Fibroblast of lung (primary cell): ENCODE data around the gene SELENON. TPM values are rescaled to one million over a fixed set of nuclear protein-coding genes. Genes with fewer than 3 reads are reported as not detected.
A peak's percentile ranks its signal among the peaks of the same experiment; 100 is the strongest.

ENCODE experiments used
- DNase-seq, 2 donors: peaks; one replicate each; pipeline versions ENCODE4 v3.0.0 to v3.0.0-alpha.2; 2010; ENCODE audit warnings: low read depth in 2 of 2
- H2AFZ ChIP-seq: 2 replicates; pipeline ENCODE4 v1.5.1; 2012; ENCODE audit warnings: low read length, control low read depth, inconsistent platforms
- H3K27ac ChIP-seq: 2 replicates; pipeline ENCODE4 v1.5.1; 2011; ENCODE audit warnings: low read length, control low read depth; ENCODE audit not compliant: insufficient read depth
- H3K27me3 ChIP-seq: 2 replicates; pipeline ENCODE4 v1.5.1; 2011; ENCODE audit warnings: mild to moderate bottlenecking, low read length; ENCODE audit not compliant: control insufficient read depth, insufficient read depth
- H3K36me3 ChIP-seq: 2 replicates; pipeline ENCODE4 v1.5.1; 2011; ENCODE audit warnings: low read length; ENCODE audit not compliant: control insufficient read depth, insufficient read depth
- H3K4me1 ChIP-seq: 2 replicates; pipeline ENCODE4 v1.5.1; 2011; ENCODE audit warnings: low read length; ENCODE audit not compliant: control insufficient read depth, insufficient read depth; ENCODE audit errors: extremely low read depth
- H3K4me2 ChIP-seq: 2 replicates; pipeline ENCODE4 v1.5.1; 2011; ENCODE audit warnings: low read length, control low read depth; ENCODE audit not compliant: insufficient read depth; ENCODE audit errors: extremely low read depth
- H3K4me3 ChIP-seq, 4 experiments: fragments of 200-600 bp in 1 of 4; sonication (generic) in 1 of 4; replicated peaks in 1 of 4; 2 replicates each; pipeline ENCODE4 v1.5.1; 2011 to 2016; ENCODE audit warnings: low read length in 4 of 4, low read depth in 3 of 4, mild to moderate bottlenecking in 3 of 4, control low read depth in 2 of 4, inconsistent platforms in 1 of 4, mixed read lengths in 1 of 4; ENCODE audit not compliant: insufficient read depth in 1 of 4; ENCODE audit errors: control extremely low read depth in 1 of 4
- H3K79me2 ChIP-seq: 2 replicates; pipeline ENCODE4 v1.5.1; 2012; ENCODE audit warnings: mild to moderate bottlenecking, low read length, inconsistent platforms; ENCODE audit not compliant: control insufficient read depth, insufficient read depth
- H3K9ac ChIP-seq: 2 replicates; pipeline ENCODE4 v1.5.1; 2011; ENCODE audit warnings: mild to moderate bottlenecking, low read length, control low read depth; ENCODE audit not compliant: insufficient read depth
- H3K9me3 ChIP-seq: 2 replicates; pipeline ENCODE4 v1.5.1; 2012; ENCODE audit warnings: low read depth, low read length; ENCODE audit not compliant: control insufficient read depth, insufficient read depth
- H4K20me1 ChIP-seq: 2 replicates; pipeline ENCODE4 v1.5.1; 2011; ENCODE audit warnings: low read length; ENCODE audit not compliant: control insufficient read depth, insufficient read depth; ENCODE audit errors: extremely low read depth
- EZH2 ChIP-seq: IDR thresholded peaks from 2 replicates; pipeline ENCODE4 v1.5.1; 2012; ENCODE audit warnings: low read length, control low read depth, mild to moderate bottlenecking; ENCODE audit errors: missing control alignments
- polyA plus RNA-seq, 2 donors: library from polyadenylated mRNA; depleted of rRNA in 1 of 2; stranded (reverse) in 1 of 2; unstranded in 1 of 2; fragments of >200 nt; gene quantifications; 2 replicates each; pipeline ENCODE4 v1.2.1, GENCODE V29; 2011 to 2012; ENCODE audit warnings: missing spikeins in 1 of 2
- total RNA-seq: library from RNA; depleted of rRNA; stranded (reverse); fragments of >200 nt; gene quantifications from 2 replicates; pipeline ENCODE4 v1.2.1, GENCODE V29; 2014
- TF ChIP-seq, protein P1 (sequence below), 2 donors: IDR thresholded peaks in 1 of 2; conservative IDR thresholded peaks in 1 of 2; 1 replicate in 1 of 2; 2 replicates in 1 of 2; pipeline ENCODE4 v1.5.1; 2011 to 2012; ENCODE audit warnings: low read length in 2 of 2, control low read depth in 1 of 2, inconsistent platforms in 1 of 2, low read depth in 1 of 2, mild to moderate bottlenecking in 1 of 2

Gene SELENON
- total and polyA plus RNA-seq, 2 donors (not counting 1 experiment from before 2014, with no cell fraction given), result 19.3 to 67.6 TPM

DNA sequence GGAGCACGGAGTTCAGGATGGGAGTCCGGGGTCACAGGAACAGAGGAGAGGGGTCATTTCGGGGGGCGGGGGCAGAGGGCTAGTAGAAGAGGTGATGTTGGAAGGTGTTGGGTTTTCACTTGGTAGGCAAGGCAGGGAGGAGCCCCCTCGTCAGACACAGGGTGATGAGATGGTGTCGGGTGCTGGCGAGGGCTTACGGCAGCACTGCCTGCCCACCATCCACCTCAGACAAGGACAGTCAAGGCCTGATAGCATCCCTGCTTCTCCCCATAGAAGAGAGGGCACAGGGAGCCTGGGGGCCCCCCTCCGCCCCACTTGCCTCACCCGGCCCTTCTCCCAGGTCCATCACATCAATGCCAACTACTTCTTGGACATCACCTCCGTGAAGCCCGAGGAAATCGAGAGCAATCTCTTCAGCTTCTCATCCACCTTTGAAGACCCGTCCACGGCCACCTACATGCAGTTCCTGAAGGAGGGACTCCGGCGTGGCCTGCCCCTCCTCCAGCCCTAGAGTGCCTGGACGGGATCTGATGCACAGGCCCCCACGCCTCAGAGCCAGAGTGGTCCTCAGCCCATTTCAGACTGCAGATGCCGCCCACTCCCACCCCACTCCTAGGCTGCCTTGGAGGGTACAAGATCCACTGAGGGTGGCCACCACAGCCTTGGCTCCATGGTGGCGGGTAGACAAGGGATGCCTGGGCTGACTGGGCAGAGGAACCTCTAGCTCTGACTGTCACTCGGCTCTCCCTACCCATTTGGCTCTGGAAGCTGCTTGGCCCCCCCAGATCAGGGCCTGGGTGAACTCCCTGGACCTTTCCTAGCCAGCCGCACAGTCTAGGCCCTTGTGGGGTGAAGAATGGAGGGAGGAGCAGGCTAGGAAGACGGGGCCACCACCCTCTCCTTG is 15.5 kb downstream of the SELENON start:
- H3K27me3 ChIP-seq, result no peaks in the 10 kb centered on the region
- no peak overlapping the region for H3K4me2 ChIP-seq
- no peak overlapping the region for H2AFZ ChIP-seq
- H3K36me3 ChIP-seq, result peaks cover 20% of the 10 kb centered on the region
- H3K79me2 ChIP-seq, result peaks cover 6% of the 10 kb centered on the region
- TF ChIP-seq, protein P1, sequence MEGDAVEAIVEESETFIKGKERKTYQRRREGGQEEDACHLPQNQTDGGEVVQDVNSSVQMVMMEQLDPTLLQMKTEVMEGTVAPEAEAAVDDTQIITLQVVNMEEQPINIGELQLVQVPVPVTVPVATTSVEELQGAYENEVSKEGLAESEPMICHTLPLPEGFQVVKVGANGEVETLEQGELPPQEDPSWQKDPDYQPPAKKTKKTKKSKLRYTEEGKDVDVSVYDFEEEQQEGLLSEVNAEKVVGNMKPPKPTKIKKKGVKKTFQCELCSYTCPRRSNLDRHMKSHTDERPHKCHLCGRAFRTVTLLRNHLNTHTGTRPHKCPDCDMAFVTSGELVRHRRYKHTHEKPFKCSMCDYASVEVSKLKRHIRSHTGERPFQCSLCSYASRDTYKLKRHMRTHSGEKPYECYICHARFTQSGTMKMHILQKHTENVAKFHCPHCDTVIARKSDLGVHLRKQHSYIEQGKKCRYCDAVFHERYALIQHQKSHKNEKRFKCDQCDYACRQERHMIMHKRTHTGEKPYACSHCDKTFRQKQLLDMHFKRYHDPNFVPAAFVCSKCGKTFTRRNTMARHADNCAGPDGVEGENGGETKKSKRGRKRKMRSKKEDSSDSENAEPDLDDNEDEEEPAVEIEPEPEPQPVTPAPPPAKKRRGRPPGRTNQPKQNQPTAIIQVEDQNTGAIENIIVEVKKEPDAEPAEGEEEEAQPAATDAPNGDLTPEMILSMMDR (conservative IDR thresholded peaks at IDR 0.05 in 1 of 2, IDR thresholded peaks at IDR 0.05 in 1 of 2; ENCODE audit: low read depth in 1 of 2, low read length in 2 of 2), result no peak
- no peak for TF ChIP-seq EZH2
- no peak for DNase-seq
- H3K9me3 ChIP-seq, result no peaks in the 10 kb centered on the region
- peaks cover 6% of the 10 kb centered on the region for H3K4me1 ChIP-seq
- no peak overlapping the region for H3K27ac ChIP-seq
- no peaks in the 10 kb centered on the region for H4K20me1 ChIP-seq
- no peak overlapping the region for H3K4me3 ChIP-seq
- no peak overlapping the region for H3K9ac ChIP-seq

DNA sequence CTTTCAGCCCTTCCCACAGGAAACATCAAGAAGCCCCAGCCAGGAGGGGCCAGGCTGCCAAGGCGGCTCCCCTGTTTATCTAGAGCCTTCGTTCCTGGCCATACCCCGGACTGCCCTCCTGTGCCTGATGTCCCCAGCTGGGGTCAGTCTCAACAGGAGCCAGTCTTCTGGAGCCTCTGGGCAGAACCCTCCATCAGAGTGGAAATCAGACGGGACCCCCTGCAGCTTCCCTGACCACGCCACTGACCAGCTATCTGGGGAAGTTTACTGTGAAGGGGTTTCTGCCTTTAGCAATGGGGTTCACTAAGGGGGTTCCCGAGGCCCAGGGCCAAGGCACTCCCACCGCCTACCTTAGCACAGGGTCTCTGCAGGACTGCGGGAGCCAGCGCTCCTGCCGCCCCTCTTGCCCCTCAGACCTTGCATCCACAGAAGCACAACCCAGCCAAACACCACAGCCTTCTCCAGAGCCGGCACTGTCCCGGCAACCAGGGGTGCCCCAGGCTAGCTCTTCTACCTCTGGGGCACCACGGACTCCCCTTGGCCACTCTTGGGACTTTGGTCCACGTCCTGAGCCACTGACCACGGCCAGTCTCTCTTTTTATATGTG is 16.2 kb downstream of the SELENON start:
- no peak overlapping the region for H3K27ac ChIP-seq
- TF ChIP-seq, protein P1 (conservative IDR thresholded peaks at IDR 0.05 in 1 of 2, IDR thresholded peaks at IDR 0.05 in 1 of 2; ENCODE audit: low read depth in 1 of 2, low read length in 2 of 2), result no peak
- TF ChIP-seq EZH2, result no peak
- no peak overlapping the region for H3K4me2 ChIP-seq
- H3K27me3 ChIP-seq, result no peaks in the 10 kb centered on the region
- no peak overlapping the region for H3K4me3 ChIP-seq
- peaks cover 7% of the 10 kb centered on the region for H3K4me1 ChIP-seq
- peaks cover 17% of the 10 kb centered on the region for H3K36me3 ChIP-seq
- no peak for DNase-seq
- no peak overlapping the region for H3K9ac ChIP-seq
- H3K79me2 ChIP-seq, result peaks cover 14% of the 10 kb centered on the region
- H2AFZ ChIP-seq, result no peak overlapping the region
- H4K20me1 ChIP-seq, result no peaks in the 10 kb centered on the region
- no peaks in the 10 kb centered on the region for H3K9me3 ChIP-seq

DNA sequence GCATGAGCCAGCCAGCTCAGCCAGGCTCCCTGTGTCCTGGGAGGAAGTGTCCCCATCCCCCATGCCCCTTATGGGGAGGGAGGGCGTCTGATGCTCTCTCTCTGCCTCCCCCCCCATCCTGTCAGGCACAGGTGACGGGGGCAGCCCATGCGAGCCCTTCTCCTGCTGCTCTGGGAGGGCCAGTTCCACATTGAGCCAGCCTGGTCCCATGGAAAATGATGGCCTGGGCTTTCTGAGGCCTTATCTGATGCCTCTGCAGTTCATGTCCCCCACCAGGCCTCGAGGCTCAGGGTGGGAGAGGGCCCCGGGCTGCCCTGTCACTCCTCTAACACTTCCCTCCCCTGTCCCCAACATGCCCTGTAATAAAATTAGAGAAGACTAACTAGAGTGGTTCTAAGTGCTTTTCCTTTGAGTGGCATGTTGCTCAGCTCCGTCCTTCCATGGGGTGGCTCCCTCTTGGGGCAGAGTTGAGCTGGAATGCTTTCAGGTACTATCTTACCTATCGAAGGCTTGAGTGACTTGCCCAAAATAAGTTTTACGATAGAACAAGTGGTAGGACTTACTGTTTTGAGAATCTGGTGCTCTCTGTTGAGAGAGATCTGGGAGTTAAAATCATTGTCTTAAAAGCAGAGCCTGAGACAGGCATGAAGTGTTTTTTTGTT is 18.0 kb downstream of the SELENON start:
- Histone ChIP-seq H3K27ac (no peak overlapping the region), H3K4me2 (no peak overlapping the region)

More for the DNA sequence above, 18.0 kb downstream of the SELENON start:
- no peaks in the 10 kb centered on the region for H3K9me3 ChIP-seq
- TF ChIP-seq, protein P1 (conservative IDR thresholded peaks at IDR 0.05 in 1 of 2, IDR thresholded peaks at IDR 0.05 in 1 of 2; ENCODE audit: low read depth in 1 of 2, low read length in 2 of 2), result peak in 1 of 2 donors; percentile 3
- no peak for TF ChIP-seq EZH2
- peaks cover 28% of the 10 kb centered on the region for H3K79me2 ChIP-seq
- H4K20me1 ChIP-seq, result no peaks in the 10 kb centered on the region
- H3K4me1 ChIP-seq, result peaks cover 15% of the 10 kb centered on the region
- no peak overlapping the region for H2AFZ ChIP-seq
- no peak overlapping the region for H3K9ac ChIP-seq
- no peak for DNase-seq
- peaks cover 10% of the 10 kb centered on the region for H3K36me3 ChIP-seq
- H3K4me3 ChIP-seq, result no peak overlapping the region
- no peaks in the 10 kb centered on the region for H3K27me3 ChIP-seq
